K562 (cell line): ENCODE results near the gene ECI1. TPM values are rescaled to one million over a fixed set of nuclear protein-coding genes. Genes with fewer than 3 reads are reported as not detected.

Source experiments
- PHB ChIP-seq: fragments of 250-450 bp; sonication (Bioruptor Pico); IDR thresholded peaks from 2 replicates; pipeline ENCODE4 v1.5.0; 2021
- SRF ChIP-seq, 2 experiments: fragments of 250-450, 450-650 bp in 1 of 2; sonication (Bioruptor Pico) in 1 of 2; sonication (generic) in 1 of 2; formaldehyde crosslinking; IDR thresholded peaks; 2 replicates each; pipeline versions ENCODE4 v1.5.0 to v1.5.1; 2020 to 2022; ENCODE audit warnings: mild to moderate bottlenecking in 1 of 2, missing genetic modification reagents in 1 of 2
- TEAD1 ChIP-seq, 2 experiments: fragments of 450-650 bp in 1 of 2; sonication (generic) in 1 of 2; formaldehyde crosslinking; IDR thresholded peaks; 2 replicates each; pipeline versions ENCODE4 v1.4.0 to v1.8.0; 2020 to 2022; ENCODE audit warnings: mild to moderate bottlenecking in 2 of 2, missing genetic modification reagents in 1 of 2
- polyA plus RNA-seq, 8 experiments: library from polyadenylated mRNA; depleted of rRNA in 4 of 8; stranded (reverse) in 5 of 8; unstranded in 3 of 8; fragments of >200 nt; fragmentation: Nextera tagmentation in 2 of 8; fragmentation: Illumina TruSeq in 1 of 8; extraction: Ambion mirVana in 2 of 8; extraction: Trizol in 1 of 8; gene quantifications; 2 replicates each; pipeline versions ENCODE4 v1.2.1 to v1.2.3, GENCODE V29; 2011 to 2014; ENCODE audit warnings: inconsistent platforms in 1 of 8, missing spikeins in 1 of 8
- total RNA-seq, 7 experiments: library from RNA; depleted of rRNA in 6 of 7; stranded (reverse); fragments of >200 nt in 6 of 7; fragmentation: Illumina TruSeq in 2 of 7; extraction: Trizol in 2 of 7; gene quantifications; 2 replicates each; pipeline versions ENCODE4 v1.2.1 to v1.2.3, GENCODE V29; 2011 to 2021; ENCODE audit warnings: low replicate concordance in 1 of 7
- TF ChIP-seq, protein P1 (sequence below): sonication (generic); formaldehyde crosslinking; IDR thresholded peaks from 2 replicates; pipeline ENCODE4 v1.8.0; 2023; ENCODE audit warnings: missing genetic modification reagents, mild to moderate bottlenecking, borderline replicate concordance

The ECI1 gene
- total and polyA plus RNA-seq, 9 of the 15 experiments (the other 6 are each of a cell fraction or from before 2014, with no cell fraction given): 4.7 to 189 (median 54.0) TPM

DNA sequence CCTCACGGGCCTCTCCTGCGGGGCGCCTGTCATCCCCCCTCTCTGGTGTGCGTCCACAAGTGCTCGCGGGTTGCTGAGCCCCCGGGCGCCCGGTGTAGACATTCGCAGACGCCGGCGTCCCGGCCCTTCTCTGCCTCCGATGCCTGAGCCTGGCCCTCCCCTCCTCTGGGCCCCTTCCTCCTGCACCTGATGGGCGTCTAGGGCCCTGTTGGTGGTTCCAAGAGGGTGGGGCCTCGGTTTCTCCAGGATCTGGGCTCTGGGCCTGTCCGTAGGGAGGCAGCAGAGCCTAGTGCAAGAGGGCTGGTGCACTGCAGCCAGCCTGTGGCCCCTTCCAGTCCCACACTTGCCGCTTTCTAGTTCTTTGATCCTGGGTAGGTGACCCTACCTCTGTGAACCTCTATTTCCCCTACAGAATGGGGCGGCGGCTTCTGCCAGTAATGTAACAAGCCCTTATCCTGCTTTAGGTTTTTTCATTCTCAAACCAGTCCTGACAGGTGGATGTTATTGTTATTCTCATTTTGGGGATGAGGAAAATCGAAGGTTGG, 27.4 kb downstream of the ECI1 start (continued):
- TF ChIP-seq PHB (CRISPR knock-in tag) (no peak), TEAD1 (CRISPR knock-in tag; IDR thresholded peaks at IDR 0.05) (0 out of 4 replicates have a peak, but pooled peaks of 1 of the 2 experiments have one; percentile 12), SRF (CRISPR knock-in tag; IDR thresholded peaks at IDR 0.05) (peak in 1 of 2 experiments; percentile 47; a peak in 1 of 4 replicates)
- TF ChIP-seq, protein P1, sequence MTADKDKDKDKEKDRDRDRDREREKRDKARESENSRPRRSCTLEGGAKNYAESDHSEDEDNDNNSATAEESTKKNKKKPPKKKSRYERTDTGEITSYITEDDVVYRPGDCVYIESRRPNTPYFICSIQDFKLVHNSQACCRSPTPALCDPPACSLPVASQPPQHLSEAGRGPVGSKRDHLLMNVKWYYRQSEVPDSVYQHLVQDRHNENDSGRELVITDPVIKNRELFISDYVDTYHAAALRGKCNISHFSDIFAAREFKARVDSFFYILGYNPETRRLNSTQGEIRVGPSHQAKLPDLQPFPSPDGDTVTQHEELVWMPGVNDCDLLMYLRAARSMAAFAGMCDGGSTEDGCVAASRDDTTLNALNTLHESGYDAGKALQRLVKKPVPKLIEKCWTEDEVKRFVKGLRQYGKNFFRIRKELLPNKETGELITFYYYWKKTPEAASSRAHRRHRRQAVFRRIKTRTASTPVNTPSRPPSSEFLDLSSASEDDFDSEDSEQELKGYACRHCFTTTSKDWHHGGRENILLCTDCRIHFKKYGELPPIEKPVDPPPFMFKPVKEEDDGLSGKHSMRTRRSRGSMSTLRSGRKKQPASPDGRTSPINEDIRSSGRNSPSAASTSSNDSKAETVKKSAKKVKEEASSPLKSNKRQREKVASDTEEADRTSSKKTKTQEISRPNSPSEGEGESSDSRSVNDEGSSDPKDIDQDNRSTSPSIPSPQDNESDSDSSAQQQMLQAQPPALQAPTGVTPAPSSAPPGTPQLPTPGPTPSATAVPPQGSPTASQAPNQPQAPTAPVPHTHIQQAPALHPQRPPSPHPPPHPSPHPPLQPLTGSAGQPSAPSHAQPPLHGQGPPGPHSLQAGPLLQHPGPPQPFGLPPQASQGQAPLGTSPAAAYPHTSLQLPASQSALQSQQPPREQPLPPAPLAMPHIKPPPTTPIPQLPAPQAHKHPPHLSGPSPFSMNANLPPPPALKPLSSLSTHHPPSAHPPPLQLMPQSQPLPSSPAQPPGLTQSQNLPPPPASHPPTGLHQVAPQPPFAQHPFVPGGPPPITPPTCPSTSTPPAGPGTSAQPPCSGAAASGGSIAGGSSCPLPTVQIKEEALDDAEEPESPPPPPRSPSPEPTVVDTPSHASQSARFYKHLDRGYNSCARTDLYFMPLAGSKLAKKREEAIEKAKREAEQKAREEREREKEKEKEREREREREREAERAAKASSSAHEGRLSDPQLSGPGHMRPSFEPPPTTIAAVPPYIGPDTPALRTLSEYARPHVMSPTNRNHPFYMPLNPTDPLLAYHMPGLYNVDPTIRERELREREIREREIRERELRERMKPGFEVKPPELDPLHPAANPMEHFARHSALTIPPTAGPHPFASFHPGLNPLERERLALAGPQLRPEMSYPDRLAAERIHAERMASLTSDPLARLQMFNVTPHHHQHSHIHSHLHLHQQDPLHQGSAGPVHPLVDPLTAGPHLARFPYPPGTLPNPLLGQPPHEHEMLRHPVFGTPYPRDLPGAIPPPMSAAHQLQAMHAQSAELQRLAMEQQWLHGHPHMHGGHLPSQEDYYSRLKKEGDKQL (CRISPR knock-in tag): no peak
